Thyroid gland (tissue), 4 donors: Measurements from ENCODE around the gene ATXN1.

ENCODE experiments used
- CTCF ChIP-seq, 6 experiments: fragments of 200-600 bp in 3 of 6; fragments of 450-650 bp in 3 of 6; sonication (generic) in 3 of 6; IDR thresholded peaks; one replicate each; pipeline ENCODE4 v1.5.1; 2016 to 2019; ENCODE audit warnings: antibody characterized with exemption in 6 of 6, mild to moderate bottlenecking in 2 of 6, inconsistent platforms in 1 of 6, moderate library complexity in 1 of 6
- POLR2A ChIP-seq, 2 donors: fragments of 450-650 bp; IDR thresholded peaks; one replicate each; pipeline ENCODE4 v1.6.1; 2017; ENCODE audit warnings: antibody characterized with exemption in 2 of 2, mild to moderate bottlenecking in 2 of 2, moderate library complexity in 1 of 2

DNA sequence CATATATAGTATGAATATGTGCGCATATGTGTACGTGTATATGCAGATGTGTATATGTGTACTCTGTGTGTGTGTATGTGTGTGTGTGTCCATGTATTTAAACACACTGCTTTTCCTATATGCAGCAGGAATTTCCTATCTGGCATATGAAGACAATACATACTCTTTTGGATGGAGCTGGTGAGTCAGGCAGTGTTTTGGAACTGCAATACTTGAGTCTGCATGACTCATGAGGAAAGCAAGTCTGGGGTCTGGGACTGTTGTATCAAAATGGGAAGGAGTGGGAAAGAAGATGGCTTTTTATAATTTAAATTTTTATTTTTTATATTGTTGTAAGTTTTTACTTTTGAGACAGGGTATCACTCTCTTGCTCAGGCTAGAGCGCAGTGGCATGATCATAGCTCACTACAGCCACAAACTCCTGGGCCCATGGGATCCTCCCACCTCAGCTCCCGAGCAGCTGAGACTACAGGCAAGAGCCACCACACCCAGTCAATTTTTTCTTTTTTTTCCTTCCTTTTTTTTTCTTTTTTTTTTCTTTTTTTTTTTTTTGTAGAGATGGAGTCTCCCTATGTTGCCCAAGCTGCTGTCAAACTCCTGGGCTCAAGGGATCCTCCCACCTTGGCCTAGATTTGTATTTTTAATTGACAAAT is 72.2 kb downstream of the ATXN1 start:
- TF ChIP-seq CTCF (IDR thresholded peaks at IDR 0.05) (no peak), POLR2A (IDR thresholded peaks at IDR 0.05) (no peak)
